PC-3 (cell line): ENCODE data around the gene CFAP46. TPM values are rescaled to one million over a fixed set of nuclear protein-coding genes. Genes with fewer than 3 reads are reported as not detected.

ENCODE experiments used
- ATAC-seq: fragments of 200-7000 bp; cut with Tn5 transposase; 2 replicates; pipeline ENCODE4 v1.9.1; 2020; ENCODE audit warnings: mild to moderate bottlenecking, moderate library complexity
- BruUV-seq: library from RNA; stranded (reverse); fragments of 400-500 nt; replicated peaks from 2 replicates; lab custom pipeline; 2021; lab: Mats Ljungman, UMichigan
- CTCF ChIA-PET: fragments of 300-600 bp; sonication (Branson Sonifier 250); formaldehyde crosslinking; loops from one replicate; lab custom pipeline; 2022; ENCODE audit warnings: antibody characterized with exemption; lab: Charles Lee
- POLR2A ChIA-PET: fragments of 300-600 bp; sonication (Branson Sonifier 250); formaldehyde crosslinking; loops from one replicate; lab custom pipeline; 2022; ENCODE audit warnings: antibody characterized with exemption; ENCODE audit not compliant: unreplicated experiment; lab: Charles Lee
- DNase-seq: peaks from one replicate; pipeline ENCODE4 v3.0.0-alpha.2; 2015
- H2AFZ ChIP-seq: fragments of 300-600 bp; sonication (generic); 2 replicates; pipeline ENCODE4 v1.6.0; 2016; ENCODE audit warnings: antibody characterized with exemption, low read length
- H3F3A ChIP-seq: fragments of 300-600 bp; sonication (generic); one replicate; pipeline ENCODE4 v1.6.0; 2017; ENCODE audit warnings: antibody characterized with exemption, low read length, control low read depth, mild to moderate bottlenecking; ENCODE audit not compliant: unreplicated experiment
- H3K27ac ChIP-seq: fragments of 300-600 bp; sonication (generic); 2 replicates; pipeline ENCODE4 v1.5.1; 2016; ENCODE audit warnings: mild to moderate bottlenecking, low read length
- H3K27me3 ChIP-seq: fragments of 300-600 bp; sonication (generic); 2 replicates; pipeline ENCODE4 v1.6.1; 2016; ENCODE audit warnings: low read length, mixed read lengths
- H3K36me3 ChIP-seq: fragments of 300-600 bp; sonication (generic); 2 replicates; pipeline ENCODE4 v1.6.1; 2016; ENCODE audit warnings: low read depth, mixed run types, low read length, mixed read lengths
- H3K4me1 ChIP-seq: fragments of 300-600 bp; sonication (generic); 2 replicates; pipeline ENCODE4 v1.5.1; 2016; ENCODE audit warnings: low read length; ENCODE audit not compliant: insufficient read depth
- H3K4me2 ChIP-seq: fragments of 300-600 bp; sonication (generic); 2 replicates; pipeline ENCODE4 v1.6.0; 2016; ENCODE audit warnings: low read length
- H3K4me3 ChIP-seq: fragments of 300-600 bp; sonication (generic); 2 replicates; pipeline ENCODE4 v1.5.1; 2016; ENCODE audit warnings: mild to moderate bottlenecking, low read length, mixed read lengths
- H3K79me2 ChIP-seq: fragments of 300-600 bp; sonication (generic); 2 replicates; pipeline ENCODE4 v1.6.1; 2017; ENCODE audit warnings: low read length, mixed read lengths
- H3K9ac ChIP-seq: fragments of 300-600 bp; sonication (generic); 2 replicates; pipeline ENCODE4 v1.6.0; 2016; ENCODE audit warnings: mild to moderate bottlenecking, low read length
- H3K9me2 ChIP-seq: fragments of 300-600 bp; sonication (generic); replicated peaks from 2 replicates; pipeline ENCODE4 v1.6.1; 2016; ENCODE audit warnings: mixed run types, low read length, mixed read lengths
- H3K9me3 ChIP-seq: fragments of 300-600 bp; sonication (generic); 2 replicates; pipeline ENCODE4 v1.6.1; 2016; ENCODE audit warnings: low read length, mixed read lengths
- H4K20me1 ChIP-seq: fragments of 300-600 bp; sonication (generic); 2 replicates; pipeline ENCODE4 v1.6.1; 2016; ENCODE audit warnings: low read length, mixed read lengths
- EZH2 ChIP-seq: fragments of 300-600 bp; sonication (generic); IDR thresholded peaks from one replicate; pipeline ENCODE4 v1.6.1; 2017; ENCODE audit warnings: antibody characterized with exemption, mild to moderate bottlenecking, low read length; ENCODE audit not compliant: unreplicated experiment
- EZH2phosphoT487 ChIP-seq: fragments of 300-600 bp; sonication (generic); IDR thresholded peaks from 2 replicates; pipeline ENCODE4 v1.6.1; 2018; ENCODE audit warnings: mild to moderate bottlenecking, antibody characterized with exemption, low read length, borderline replicate concordance
- intact Hi-C: fragments of 100-400 bp; cut with micrococcal nuclease; formaldehyde crosslinking; loops from 2 replicates; pipeline ENCODE4 v1.9.0; 2023
- total RNA-seq: library from RNA; depleted of rRNA; stranded (reverse); fragments of >200 nt; gene quantifications from 2 replicates; pipeline ENCODE4 v1.2.3, GENCODE V29; 2014
- TF ChIP-seq, protein P1 (sequence below): fragments of 300-600 bp; sonication (generic); conservative IDR thresholded peaks from 2 replicates; pipeline ENCODE4 v1.5.1; 2017; ENCODE audit warnings: antibody characterized with exemption, low read depth, mild to moderate bottlenecking, low read length

The CFAP46 gene
- total RNA-seq, 1 experiment from 2014 or later, result 0.04 TPM

DNA sequence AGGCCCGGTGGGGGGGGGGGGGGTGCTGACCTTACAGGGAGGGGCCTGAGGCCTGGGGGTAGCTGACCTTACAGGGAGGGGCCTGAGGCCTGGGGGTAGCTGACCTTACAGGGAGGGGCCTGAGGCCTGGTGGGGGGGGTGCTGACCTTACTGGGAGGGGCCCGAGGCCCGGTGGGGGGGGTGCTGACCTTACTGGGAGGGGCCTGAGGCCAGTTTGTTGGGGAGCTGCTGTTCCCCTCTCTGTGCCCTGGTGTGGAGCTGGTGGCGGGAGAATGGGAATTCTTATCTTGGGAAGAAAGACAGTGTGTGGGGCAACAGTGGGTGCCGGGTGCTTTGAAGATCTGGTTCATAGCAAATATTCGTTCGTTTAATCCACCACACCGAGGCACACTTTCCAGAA, 46.6 kb upstream of the CFAP46 start:
- ATAC-seq (no peak), DNase-seq (no peak)
- no peak overlapping the region for H2AFZ ChIP-seq
- H3K9me3 ChIP-seq, result no peaks in the 10 kb centered on the region
- no peak overlapping the region for H3K4me2 ChIP-seq
- ChIA-PET CTCF (no interaction called here), POLR2A (no interaction called here)
- no peaks in the 10 kb centered on the region for H3K27me3 ChIP-seq
- H4K20me1 ChIP-seq, result no peaks in the 10 kb centered on the region
- H3F3A ChIP-seq, result no peaks in the 10 kb centered on the region
- TF ChIP-seq EZH2 (no peak), EZH2phosphoT487 (no peak)
- TF ChIP-seq, protein P1, sequence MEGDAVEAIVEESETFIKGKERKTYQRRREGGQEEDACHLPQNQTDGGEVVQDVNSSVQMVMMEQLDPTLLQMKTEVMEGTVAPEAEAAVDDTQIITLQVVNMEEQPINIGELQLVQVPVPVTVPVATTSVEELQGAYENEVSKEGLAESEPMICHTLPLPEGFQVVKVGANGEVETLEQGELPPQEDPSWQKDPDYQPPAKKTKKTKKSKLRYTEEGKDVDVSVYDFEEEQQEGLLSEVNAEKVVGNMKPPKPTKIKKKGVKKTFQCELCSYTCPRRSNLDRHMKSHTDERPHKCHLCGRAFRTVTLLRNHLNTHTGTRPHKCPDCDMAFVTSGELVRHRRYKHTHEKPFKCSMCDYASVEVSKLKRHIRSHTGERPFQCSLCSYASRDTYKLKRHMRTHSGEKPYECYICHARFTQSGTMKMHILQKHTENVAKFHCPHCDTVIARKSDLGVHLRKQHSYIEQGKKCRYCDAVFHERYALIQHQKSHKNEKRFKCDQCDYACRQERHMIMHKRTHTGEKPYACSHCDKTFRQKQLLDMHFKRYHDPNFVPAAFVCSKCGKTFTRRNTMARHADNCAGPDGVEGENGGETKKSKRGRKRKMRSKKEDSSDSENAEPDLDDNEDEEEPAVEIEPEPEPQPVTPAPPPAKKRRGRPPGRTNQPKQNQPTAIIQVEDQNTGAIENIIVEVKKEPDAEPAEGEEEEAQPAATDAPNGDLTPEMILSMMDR, result no peak
- BruUV-seq, result no TSS peak
- H3K79me2 ChIP-seq, result no peaks in the 10 kb centered on the region
- H3K36me3 ChIP-seq, result no peaks in the 10 kb centered on the region
- intact Hi-C loops, result no loop called here
- no peak overlapping the region for H3K27ac ChIP-seq
- H3K9ac ChIP-seq, result no peak overlapping the region
- H3K4me1 ChIP-seq, result no peaks in the 10 kb centered on the region
- H3K4me3 ChIP-seq, result no peak overlapping the region
- no peaks in the 10 kb centered on the region for H3K9me2 ChIP-seq

DNA sequence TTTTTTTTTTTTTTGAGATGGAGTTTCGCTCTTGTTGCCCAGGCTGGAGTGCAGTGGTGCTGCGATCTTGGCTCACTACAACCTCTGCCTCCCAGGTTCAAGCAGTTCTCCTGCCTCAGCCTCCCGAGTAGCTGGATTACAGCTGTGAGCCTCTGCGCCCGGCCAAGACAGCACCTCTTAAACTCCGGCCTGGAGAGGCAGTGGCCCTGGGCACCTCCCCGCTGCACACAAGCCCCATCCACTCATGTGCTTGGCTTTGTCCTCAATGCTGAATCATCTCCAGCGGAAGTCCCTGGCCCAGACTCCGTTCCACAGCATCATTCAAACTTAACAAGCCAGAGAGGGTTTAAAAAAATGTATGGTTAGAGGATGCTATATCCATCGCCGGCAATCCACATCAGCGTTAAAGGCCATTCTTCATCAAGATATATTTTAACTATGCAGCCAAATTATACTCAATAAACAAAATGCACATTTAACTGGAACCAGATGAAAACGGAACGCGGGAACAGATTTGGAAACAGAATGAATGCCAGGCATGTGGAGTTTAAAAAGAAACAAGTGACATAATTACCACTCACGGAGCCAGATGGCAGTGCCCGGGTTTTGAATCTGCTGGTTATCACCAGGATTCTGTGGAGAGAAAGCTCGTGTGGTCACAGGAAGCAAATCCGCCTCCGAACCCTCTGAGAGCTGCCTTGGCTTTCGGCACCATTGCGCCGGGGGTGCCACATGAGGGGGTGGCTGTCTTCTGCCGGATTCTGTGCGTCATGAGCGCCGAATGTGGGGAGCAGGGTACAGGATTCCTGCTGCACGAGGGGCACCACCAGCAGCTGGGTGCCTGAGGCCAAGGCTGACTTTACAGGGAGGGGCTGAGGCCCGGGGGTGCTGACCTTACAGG, 45.6 kb upstream of the CFAP46 start:
- Histone ChIP-seq H3K9me3 (no peaks in the 10 kb centered on the region), H3K79me2 (no peaks in the 10 kb centered on the region), H3K4me1 (no peaks in the 10 kb centered on the region), H2AFZ (no peak overlapping the region), H3K9ac (no peak overlapping the region), H3K9me2 (no peaks in the 10 kb centered on the region), H3K27ac (no peak overlapping the region), H4K20me1 (no peaks in the 10 kb centered on the region), H3K4me3 (no peak overlapping the region), H3F3A (no peaks in the 10 kb centered on the region), H3K4me2 (no peak overlapping the region), H3K27me3 (peaks cover 8% of the 10 kb centered on the region; the same call in 1 of the 2 replicates), H3K36me3 (no peaks in the 10 kb centered on the region)
- CTCF ChIA-PET, result no interaction called here
- ATAC-seq, result no peak
- BruUV-seq, result no TSS peak
- DNase-seq, result no peak
- POLR2A ChIA-PET, result no interaction called here
- TF ChIP-seq EZH2 (no peak), EZH2phosphoT487 (no peak)
- TF ChIP-seq, protein P1, result no peak
- intact Hi-C loops, result no loop called here

DNA sequence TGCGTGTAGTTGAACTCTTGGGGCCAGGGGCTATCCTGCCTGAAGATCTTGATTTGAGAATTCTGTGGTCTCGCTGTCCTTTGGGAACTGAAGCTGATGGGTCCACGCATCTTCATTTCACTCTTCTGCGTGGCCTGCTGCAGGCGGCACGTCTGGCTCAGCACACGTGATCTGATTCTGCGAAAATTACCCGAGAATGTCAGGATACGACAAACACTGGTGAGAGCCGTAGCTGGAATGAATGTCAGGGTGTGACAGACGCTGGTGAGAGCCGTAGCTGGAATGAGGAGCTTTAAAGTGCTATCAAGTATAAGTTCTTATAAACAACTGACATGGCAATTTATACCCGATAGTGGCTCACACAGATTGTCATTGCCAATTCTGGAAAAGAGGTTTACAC, 44.6 kb upstream of the CFAP46 start:
- no peak for DNase-seq
- POLR2A ChIA-PET, result no interaction called here
- Histone ChIP-seq H3K9me2 (no peaks in the 10 kb centered on the region), H3K9ac (no peak overlapping the region), H3F3A (no peaks in the 10 kb centered on the region), H3K36me3 (no peaks in the 10 kb centered on the region), H3K27me3 (peaks cover 8% of the 10 kb centered on the region; the same call in 1 of the 2 replicates), H3K4me3 (no peak overlapping the region), H2AFZ (no peak overlapping the region), H3K9me3 (no peaks in the 10 kb centered on the region), H3K4me1 (no peaks in the 10 kb centered on the region), H3K79me2 (no peaks in the 10 kb centered on the region), H4K20me1 (no peaks in the 10 kb centered on the region), H3K4me2 (no peak overlapping the region), H3K27ac (no peak overlapping the region)
- BruUV-seq, result no TSS peak
- CTCF ChIA-PET, result no interaction called here
- intact Hi-C loops, result no loop called here
- ATAC-seq, result no peak
- TF ChIP-seq EZH2phosphoT487 (no peak), EZH2 (no peak)
- TF ChIP-seq, protein P1, result no peak
